Measurements from ENCODE around the gene ZNF407. TPM values are rescaled to one million over a fixed set of nuclear protein-coding genes. Genes with fewer than 3 reads are reported as not detected.

ZNF407 gene
- total RNA-seq, 1 donor from 2014 or later = 20.1 TPM

GRCh38 chr18:74820160-74820780, 222.6 kb downstream of the ZNF407 start:
- intact Hi-C loops (cut with micrococcal nuclease) = no loop called here

GRCh38 chr18:74825460-74825859, 227.8 kb downstream of the ZNF407 start:
- intact Hi-C loops (cut with micrococcal nuclease) = no loop called here

- intact Hi-C loops (cut with micrococcal nuclease) = no loop called here
Observed at GRCh38 chr18:74826572-74826971, 228.9 kb downstream of the ZNF407 start.

GRCh38 chr18:74828200-74828599, 230.5 kb downstream of the ZNF407 start:
- intact Hi-C loops (cut with micrococcal nuclease) = no loop called here

GRCh38 chr18:74831571-74832250, 234.0 kb downstream of the ZNF407 start:
- intact Hi-C loops (cut with micrococcal nuclease) = no loop called here

- intact Hi-C loops (cut with micrococcal nuclease) = no loop called here
Observed at GRCh38 chr18:74832381-74832780, 234.7 kb downstream of the ZNF407 start.

GRCh38 chr18:74832999-74833398, 235.3 kb downstream of the ZNF407 start:
- intact Hi-C loops (cut with micrococcal nuclease) = no loop called here

- intact Hi-C loops (cut with micrococcal nuclease) = no loop called here
Observed at GRCh38 chr18:74834424-74835309, 237.0 kb downstream of the ZNF407 start.

GRCh38 chr18:74836296-74837139, 238.8 kb downstream of the ZNF407 start:
- intact Hi-C loops (cut with micrococcal nuclease) = no loop called here

GRCh38 chr18:74840492-74841167, 243.0 kb downstream of the ZNF407 start:
- intact Hi-C loops (cut with micrococcal nuclease) = no loop called here

- intact Hi-C loops (cut with micrococcal nuclease) = no loop called here
Observed at GRCh38 chr18:74841248-74841647, 243.6 kb downstream of the ZNF407 start.

GRCh38 chr18:74849301-74849700, 251.6 kb downstream of the ZNF407 start:
- intact Hi-C loops (cut with micrococcal nuclease) = no loop called here

- intact Hi-C loops (cut with micrococcal nuclease) = no loop called here
Observed at GRCh38 chr18:74856434-74856833, 258.8 kb downstream of the ZNF407 start.

GRCh38 chr18:74856928-74857327, 259.3 kb downstream of the ZNF407 start:
- intact Hi-C loops (cut with micrococcal nuclease) = no loop called here

GRCh38 chr18:74857901-74858300, 260.2 kb downstream of the ZNF407 start:
- intact Hi-C loops (cut with micrococcal nuclease) = no loop called here

GRCh38 chr18:74861154-74861553, 263.5 kb downstream of the ZNF407 start:
- intact Hi-C loops (cut with micrococcal nuclease) = no loop called here

- intact Hi-C loops (cut with micrococcal nuclease) = no loop called here
Observed at GRCh38 chr18:74862094-74862493, 264.4 kb downstream of the ZNF407 start.

- intact Hi-C loops (cut with micrococcal nuclease) = no loop called here
Observed at GRCh38 chr18:74866577-74866976, 268.9 kb downstream of the ZNF407 start.

- intact Hi-C loops (cut with micrococcal nuclease) = no loop called here
Observed at GRCh38 chr18:74868461-74868860, 270.8 kb downstream of the ZNF407 start.

Data from T-helper 2 cell treated with Interferon-gamma antibody and Interleukin-4, amounts not matched to agents 100 ng/mL and 5 ng/mL, for 36 hours (primary cell).